GM18519 (cell line): ENCODE measurements around the gene RPS6KL1.
A peak's percentile ranks its signal among the peaks of the same experiment; 100 is the strongest.

Source experiments
- ATAC-seq: cut with Tn5 transposase; IDR thresholded peaks from one replicate; pipeline ENCODE4 v1.9.1; 2021; ENCODE audit warnings: mild to moderate bottlenecking, moderate library complexity; ENCODE audit not compliant: unreplicated experiment, low FRiP score

RPS6KL1 gene

DNA sequence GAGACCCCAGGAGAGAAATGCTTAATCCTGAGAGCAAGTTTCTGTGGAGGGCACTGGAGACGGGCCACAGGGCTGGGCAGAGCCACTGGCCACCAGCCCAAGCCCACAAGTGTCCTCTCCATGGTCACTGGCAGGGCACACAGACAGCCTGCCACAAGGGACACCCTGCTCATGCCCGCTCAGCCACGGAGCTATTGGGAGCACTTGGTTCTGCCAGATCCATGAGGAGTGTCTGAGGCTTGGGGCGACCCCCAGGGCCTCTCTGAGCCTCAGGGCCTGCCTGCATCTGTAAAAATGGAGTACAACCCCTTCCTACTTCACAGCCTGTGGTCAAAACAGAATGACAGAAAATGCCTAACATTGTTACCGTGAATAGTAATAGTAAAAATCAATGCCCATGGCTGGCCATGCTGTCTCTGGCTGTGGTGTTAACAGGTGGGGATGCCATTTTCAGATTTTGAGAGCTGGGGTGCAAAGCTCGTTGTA is 29.2 kb upstream of the RPS6KL1 start:
- ATAC-seq = no peak

DNA sequence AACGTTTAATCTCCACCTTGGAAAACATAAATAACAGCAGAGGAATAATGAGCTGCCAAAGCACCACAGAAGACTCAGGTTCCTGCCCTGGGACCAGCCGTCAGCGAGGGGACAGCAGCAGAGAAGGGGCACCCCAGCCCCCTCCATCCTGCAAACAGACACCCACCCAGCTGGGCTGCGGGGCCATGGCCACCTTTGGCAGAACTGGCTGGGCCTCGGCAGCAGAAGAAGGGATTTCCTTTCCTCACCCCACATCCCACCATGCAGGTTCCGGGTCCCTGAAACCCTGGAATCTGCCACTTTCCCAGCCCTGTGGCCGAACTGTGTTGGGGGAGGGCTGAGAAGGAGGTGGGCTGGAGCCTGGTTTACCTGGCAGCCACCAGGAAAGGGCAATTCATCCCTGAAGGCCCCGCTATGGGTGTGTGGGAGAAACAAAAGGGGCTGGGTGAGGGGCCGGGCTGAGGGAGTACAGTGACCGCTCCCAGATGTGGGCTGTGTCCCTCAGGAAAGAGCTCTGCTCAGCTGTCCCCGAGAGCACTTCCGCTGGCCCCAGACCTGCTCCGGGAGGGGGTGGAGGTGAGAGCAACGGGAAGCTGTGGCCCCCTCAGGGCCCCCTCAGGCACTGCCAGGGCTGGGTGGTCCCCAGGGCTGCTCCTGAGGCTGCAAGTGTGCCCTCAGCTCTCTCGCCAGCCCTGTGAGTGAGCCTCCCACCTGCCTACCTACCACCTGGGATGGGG is 28.6 kb upstream of the RPS6KL1 start:
- no peak for ATAC-seq

DNA sequence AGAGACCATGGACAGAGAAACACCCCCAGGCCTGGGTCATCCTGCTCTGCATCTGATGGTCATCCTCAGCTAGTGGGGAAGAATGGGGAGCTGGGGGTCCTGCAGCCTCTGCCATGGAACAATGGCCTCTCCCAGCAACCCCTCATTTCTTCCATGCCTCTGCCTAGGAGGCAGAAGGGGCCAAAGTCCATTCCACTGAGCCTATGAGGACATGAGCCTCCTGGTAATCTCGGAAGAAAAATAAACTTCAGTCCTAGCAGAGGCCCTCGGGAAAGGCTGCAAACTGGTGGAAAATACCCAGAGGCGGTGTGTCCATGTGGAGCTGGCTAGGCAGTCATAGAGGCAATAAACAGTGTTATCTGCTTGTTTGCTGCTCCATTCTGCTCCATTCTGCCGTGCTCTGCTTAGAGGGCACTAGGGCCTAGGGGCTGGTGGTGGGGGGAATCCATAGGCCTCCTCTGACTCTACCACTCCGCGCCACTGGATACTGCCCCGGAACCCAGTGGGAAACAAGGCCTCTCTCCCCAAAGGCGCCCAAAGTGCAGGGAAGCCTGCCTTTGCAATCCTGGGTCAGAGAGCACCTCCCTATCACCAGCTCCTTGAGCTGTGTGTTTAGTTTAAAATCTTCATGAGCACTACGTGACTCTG is 27.9 kb upstream of the RPS6KL1 start:
- ATAC-seq = no peak

DNA sequence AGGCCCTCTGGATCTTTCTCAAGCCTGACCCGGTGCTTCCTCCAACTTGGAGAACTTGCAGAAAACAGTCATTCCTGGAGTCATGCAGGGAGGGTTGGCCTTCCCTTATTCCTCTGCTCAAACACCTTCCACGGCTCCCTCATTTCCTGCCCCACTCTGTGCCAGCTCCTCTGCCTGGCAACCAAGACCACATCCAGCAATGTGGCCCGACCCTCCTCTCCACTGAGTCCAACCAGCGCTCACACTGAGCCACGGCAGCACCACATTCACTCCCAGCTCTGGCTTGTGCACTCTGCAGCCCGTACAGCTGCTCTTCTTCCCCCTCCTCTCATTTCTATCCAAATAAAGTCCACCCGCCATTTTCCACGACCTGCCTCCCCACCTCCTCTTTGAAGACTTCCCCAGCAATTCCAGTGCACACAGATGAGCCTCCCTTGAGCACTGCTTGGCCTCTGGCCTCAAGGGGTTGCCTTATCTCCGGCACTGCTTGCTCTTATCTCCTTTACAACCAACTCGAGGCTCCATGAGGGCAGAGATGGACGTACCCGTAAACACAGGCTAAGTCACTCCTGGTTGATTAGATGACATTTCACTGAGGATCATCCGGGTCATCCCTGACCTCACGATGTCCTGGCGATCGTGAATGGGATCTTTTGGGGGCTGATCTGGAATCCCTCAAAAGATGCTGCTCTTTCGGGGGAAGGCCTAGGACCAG is 27.0 kb upstream of the RPS6KL1 start:
- ATAC-seq = no peak

- no peak for ATAC-seq
These were observed 26.1 kb upstream of the RPS6KL1 start for GRCh38 chr14:74949191-74949601.

DNA sequence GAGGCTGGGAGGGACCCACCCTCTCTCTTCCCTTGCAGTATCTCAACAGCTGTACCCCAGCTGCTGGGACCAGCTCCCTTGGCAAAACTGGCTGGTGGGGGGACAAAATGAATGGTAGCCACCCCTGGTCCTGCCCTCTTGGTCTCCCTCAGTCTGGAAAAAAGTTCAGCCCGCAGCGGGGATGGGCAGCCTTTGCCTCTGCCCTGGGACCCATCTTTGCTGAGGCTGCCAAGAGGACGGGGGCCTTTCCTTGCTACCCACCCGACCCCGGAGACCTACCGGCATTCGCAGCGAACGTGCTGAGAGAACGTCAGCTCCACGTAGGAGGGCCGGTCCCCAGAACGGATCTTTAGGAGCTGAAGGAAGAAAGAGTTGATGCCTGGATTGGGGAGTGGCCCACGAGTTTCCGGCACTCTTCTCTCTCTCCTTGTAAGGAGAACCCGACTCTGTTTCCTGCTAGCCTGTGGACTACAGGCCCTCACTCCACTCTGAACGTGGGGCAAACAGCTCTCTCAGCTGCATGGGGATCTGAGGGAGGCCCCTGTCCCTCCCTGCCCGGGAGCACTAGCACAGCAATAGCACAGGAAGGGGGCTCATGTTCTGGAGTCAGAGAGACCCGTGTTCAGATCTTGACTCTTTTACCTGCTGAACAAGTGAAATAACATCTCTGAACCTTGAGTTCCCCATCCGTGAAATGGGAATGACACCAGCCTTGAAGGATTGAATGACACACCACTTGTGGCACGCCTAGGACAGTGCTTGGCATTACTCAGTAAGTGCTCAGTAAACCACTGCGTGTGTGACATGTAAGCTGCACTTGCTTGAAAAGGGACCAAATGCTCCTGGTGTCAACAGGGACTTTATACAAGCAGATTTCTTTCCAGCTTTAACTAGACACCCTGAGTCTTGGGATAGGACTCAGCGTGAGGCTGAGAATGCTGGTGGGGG is 25.4 kb upstream of the RPS6KL1 start:
- ATAC-seq = no peak

DNA sequence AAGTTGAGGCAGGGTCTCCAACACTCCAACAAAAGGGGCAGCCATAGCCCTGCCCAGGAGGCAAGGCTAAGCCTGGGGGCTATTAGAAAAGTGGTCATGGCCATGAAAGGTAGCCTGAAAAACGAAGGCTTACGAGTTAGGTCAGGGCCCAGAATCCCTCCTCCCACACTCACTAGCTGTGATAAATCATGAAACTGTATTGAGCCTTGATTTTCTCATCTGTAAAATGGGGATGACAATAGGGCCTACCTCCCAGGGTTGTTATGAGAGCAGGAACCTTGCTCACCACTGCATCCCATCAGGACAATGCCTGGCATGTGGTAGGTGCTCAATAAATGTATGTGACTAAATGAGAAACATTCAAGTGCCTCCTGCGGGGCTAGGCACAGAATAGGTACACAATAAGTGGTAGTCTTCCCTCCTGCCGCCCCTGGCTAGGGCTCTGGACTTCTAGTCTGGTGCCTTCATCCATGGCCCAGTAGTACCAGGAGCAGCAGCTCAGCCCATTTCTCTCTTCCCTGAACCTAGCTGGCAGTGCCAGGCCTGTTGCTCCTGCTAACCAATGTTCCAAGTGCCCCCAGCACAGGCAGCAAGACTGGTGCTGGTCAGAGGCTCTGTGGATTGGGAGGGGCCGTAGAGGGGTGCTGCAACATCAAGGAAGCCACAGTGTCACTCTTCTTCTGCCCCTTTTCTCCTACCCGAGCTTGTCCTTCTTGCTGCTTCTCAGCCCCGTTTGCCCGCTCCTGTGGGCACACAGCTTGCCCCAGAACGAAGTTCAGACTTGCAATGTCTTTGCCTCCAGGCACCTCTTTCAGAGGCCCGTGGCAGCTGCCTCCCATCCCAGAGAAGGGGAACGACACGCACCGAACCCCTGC is 24.5 kb upstream of the RPS6KL1 start:
- no peak for ATAC-seq

DNA sequence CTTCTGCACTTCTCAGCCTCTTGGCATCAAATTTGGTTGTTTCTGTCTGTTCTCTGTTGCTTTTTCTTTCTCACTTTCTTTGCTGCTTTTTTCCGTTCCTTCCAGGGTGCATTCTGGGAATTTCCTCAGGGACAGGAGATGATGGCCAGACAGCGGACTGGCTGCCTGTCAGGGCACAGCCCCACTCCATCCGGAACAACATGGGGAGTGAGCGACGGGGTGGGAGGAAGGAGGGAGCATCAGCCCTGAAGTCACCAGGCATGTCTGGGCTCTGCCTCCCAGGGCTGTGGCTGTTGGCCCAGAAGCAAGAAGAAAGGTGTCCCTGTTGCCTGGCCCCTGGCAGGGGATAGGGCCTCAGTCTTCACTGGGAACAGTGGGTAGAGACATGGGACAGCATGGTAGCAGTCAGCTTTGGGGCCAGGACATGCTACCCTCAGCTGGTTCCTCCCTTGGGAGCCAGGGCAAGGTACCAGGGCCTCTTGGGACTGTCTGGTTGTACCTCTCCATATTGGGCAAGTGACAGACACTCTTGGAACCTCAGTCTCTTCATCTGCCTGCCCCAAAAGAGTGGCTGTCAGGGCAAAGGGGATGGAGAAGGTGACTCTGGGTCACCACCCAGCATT is 23.7 kb upstream of the RPS6KL1 start:
- no peak for ATAC-seq

- ATAC-seq = peak; percentile 35
These were observed 23.0 kb upstream of the RPS6KL1 start for GRCh38 chr14:74945852-74946658.

DNA sequence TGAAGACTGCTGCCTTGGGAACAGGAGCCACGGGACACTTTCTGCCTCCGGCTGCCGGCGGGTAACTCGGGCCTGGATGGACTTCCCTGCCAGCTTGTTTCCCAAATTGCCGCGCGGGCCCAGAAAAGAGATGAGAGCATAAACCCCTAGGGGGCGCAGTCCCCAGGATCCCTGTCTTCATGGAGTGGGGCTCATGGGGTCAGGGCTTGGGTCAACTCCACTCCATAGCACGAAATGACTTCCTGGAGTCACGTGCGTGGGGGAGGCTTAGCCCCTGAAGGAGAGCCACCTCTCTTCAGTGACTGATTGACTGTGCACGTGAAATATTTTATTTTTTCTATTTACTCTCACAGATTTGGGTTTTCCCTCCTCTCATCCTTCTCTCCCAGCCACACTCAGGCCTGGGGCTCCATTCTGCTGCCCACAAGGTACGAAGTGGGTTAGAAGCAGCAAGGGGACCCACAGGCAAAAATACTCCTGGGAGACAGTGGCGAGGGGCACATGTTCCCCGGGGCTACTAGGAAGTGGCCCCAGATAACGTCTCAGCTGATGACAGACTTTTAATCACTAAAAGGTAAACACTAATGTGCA is 22.3 kb upstream of the RPS6KL1 start:
- ATAC-seq = no peak

DNA sequence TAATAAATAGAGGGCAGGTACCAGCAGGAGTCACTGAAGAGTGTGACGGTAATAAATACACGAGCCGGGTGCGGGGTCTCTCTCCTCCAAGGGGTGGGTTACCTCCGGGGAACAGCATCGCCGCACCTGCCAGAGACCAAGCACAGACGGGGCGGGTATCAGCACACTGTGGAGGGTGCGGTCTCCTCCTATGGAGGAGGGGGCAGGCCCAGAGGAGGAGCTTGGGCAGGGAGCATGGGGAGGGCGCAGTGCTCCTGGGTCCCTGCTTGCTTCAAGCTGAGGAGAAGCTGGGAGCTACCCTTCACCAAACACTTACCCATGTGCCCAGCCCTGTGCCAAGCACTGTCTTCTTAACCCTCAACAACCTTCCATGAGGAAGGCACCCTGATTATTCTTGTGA is 19.5 kb upstream of the RPS6KL1 start:
- no peak for ATAC-seq

DNA sequence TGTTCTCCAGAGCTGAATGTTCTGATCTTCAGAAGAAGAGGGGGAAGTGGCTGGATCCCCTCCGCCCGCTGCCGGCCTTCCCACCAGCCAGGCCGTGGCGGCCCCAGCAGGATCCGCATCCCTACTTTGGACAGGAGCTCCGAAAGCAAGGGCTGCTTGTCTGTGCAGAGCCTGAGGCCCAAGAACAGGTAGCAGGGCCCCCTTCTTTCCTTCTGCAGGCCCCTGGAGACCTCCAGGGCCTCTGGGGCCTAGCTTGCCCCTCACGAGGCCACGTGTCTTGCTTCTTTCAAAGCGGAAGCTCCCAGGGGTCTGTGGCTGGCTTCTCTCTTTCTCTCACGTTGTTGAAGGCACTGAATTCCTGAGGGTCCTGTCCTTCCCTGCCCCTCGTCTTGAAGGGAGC is 19.1 kb upstream of the RPS6KL1 start:
- no peak for ATAC-seq

- no peak for ATAC-seq
These were observed 18.6 kb upstream of the RPS6KL1 start for GRCh38 chr14:74941676-74942097.

GRCh38 chr14:74940956-74941565 is 18.0 kb upstream of the RPS6KL1 start:
- no peak for ATAC-seq

DNA sequence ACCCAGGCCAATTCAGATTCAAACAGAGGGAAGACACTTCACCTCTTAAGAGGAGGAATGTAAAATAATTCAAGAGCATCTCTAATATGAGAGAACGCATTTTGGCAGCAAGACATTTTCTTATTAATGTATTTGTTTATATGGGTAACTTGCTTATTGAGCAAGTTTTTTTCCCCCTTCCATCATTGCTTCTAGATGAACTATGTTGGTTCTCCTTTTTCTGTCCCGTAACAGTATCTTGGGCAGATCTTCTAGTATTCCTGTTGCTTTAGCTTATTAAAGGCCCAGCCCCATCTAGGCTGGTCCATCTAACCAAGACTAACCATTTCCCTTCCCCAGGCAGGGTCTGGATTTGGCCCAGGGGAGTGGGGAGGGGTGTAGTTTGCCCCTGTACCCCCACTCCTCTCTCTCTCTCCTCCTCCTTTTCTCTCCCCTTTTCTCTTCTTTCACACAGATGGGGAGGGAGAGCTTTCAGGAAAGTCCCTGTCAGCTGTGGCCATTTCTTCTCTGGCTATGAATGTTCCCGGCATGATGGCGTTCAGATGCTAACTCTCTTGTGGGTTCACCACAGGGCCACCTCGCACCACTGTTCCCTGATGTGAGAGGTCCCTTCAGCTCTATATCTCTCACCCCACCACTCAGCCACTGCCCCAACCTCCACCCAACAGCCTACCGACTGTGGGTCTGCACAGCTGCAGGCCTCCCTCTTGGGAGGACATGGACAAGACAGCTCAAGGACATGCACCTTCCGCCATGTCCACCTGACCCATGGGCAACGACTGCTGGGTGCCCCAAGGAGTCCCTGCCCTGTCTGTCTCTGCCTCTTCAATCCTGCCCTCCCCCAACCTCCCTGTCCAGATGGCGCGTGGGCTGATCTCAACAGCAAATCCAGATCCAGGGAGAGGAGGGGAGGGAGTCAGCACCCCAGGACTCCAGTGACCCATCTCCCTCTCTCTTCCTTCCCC is 15.8 kb upstream of the RPS6KL1 start:
- ATAC-seq = no peak

DNA sequence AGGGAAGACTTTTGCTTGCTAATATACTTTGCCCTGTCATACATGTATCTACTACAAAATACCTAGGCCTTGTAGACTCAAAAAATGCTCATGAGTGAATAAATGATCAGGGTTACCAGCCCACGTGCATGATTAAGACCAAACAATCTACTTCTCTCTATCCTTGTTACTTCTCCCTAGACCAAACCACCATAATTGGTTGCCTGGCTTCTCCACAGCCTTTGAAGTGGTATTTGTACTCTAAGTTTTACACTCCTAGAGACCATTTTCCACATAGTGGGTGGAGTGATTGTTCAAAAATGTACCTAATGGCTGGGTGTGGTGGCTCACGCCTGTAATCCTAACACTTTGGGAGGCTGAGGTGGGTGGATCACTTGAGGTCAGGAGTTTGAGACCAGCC is 14.1 kb upstream of the RPS6KL1 start:
- ATAC-seq = no peak
